Central memory CD8-positive, alpha-beta T cell (primary cell): ENCODE data around the gene P2RX5.

Experiments
- ATAC-seq: fragments of 150-1000 bp; cut with Tn5 transposase; replicated peaks from 2 replicates; pipeline ENCODE4 v1.10.0; 2022; ENCODE audit warnings: mild to moderate bottlenecking, moderate FRiP score, moderate number of reproducible peaks; ENCODE audit not compliant: poor library complexity, severe bottlenecking; ENCODE audit errors: extremely low read depth
- DNase-seq, 2 donors: peaks; one replicate each; pipeline ENCODE4 v3.0.0; 2021; ENCODE audit warnings: low spot score in 2 of 2
- H3K27ac Mint-ChIP-seq: one replicate; pipeline ENCODE4 v1.8.0; 2022; ENCODE audit warnings: low read depth, mild to moderate bottlenecking, moderate library complexity, mixed read lengths
- H3K27me3 Mint-ChIP-seq: one replicate; pipeline ENCODE4 v1.8.0; 2022; ENCODE audit warnings: mixed read lengths
- H3K36me3 Mint-ChIP-seq: one replicate; pipeline ENCODE4 v1.8.0; 2022; ENCODE audit warnings: mild to moderate bottlenecking, moderate library complexity, mixed read lengths; ENCODE audit not compliant: insufficient read depth
- H3K4me1 Mint-ChIP-seq: one replicate; pipeline ENCODE4 v1.8.0; 2022; ENCODE audit warnings: mixed read lengths
- H3K4me3 Mint-ChIP-seq: one replicate; pipeline ENCODE4 v1.8.0; 2022; ENCODE audit warnings: mild to moderate bottlenecking, moderate library complexity, mixed read lengths
- H3K9me3 Mint-ChIP-seq: one replicate; pipeline ENCODE4 v1.8.0; 2022; ENCODE audit warnings: mixed read lengths

The P2RX5 gene

GRCh38 chr17:3639981-3640596, 55.9 kb downstream of the P2RX5 start:
- no peak for ATAC-seq
- DNase-seq, result no peak
- H3K27ac Mint-ChIP-seq, result no peak overlapping the region
- H3K4me1 Mint-ChIP-seq, result peaks cover 2% of the 10 kb centered on the region
- H3K9me3 Mint-ChIP-seq, result no peaks in the 10 kb centered on the region
- no peak overlapping the region for H3K4me3 Mint-ChIP-seq
- H3K27me3 Mint-ChIP-seq, result no peaks in the 10 kb centered on the region
- H3K36me3 Mint-ChIP-seq, result peaks cover 6% of the 10 kb centered on the region

- ATAC-seq (no peak), DNase-seq (no peak)
- H3K36me3 Mint-ChIP-seq, result peaks cover 10% of the 10 kb centered on the region
- peak overlapping the region; percentile 93 for H3K4me3 Mint-ChIP-seq
- H3K27ac Mint-ChIP-seq, result peak overlapping the region; percentile 98
- H3K4me1 Mint-ChIP-seq, result peaks cover 16% of the 10 kb centered on the region
- H3K27me3 Mint-ChIP-seq, result no peaks in the 10 kb centered on the region
- no peaks in the 10 kb centered on the region for H3K9me3 Mint-ChIP-seq
These were observed 59.0 kb downstream of the P2RX5 start for GRCh38 chr17:3636908-3637373.

DNA sequence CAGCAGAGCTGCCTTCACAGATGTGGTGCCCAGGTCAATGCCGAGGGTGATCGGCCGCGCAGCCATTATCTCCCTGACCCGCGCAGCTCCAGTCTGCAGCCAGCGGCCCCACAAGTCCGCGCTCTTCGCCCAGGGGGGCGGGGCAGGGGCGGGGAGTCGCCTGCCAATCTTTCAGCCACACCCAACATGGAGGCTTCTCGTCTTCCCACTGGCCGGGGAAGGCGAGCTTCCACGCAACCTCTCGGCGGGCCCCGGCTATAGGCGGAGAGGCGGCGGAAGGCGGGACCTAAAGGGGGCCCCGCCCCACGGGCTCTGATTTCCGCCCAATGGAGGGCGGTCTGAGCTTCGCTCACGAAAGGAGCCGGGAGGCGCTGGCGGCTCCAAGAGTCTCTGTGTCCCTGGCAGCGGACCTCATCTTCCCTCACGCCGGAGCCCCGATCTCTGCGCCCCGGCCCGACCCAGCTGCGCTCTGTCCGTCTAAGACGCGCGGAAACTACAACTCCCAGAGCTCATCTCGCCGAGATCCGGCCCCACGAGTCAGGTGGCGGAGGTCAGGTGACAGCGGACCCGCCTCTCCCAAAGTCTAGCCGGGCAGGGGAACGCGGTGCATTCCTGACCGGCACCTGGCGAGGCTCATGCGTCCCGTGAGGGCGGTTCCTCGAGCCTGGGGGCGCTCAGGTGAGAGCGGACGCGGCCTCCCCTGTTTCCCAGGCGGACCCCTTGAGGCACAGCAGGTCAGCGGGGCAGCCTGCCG, 59.6 kb downstream of the P2RX5 start, which contains the start of the genes CTNS and SHPK:
Gene CTNS (plus strand): TSS at position 607 of the 754 bp plus-strand sequence. CDS start 3,447 bp downstream, outside the sequence.
Gene SHPK (minus strand): TSS at position 97 of the 754 bp plus-strand sequence. CDS start 31 bp downstream, at position 66.
- DNase-seq (peak; percentile 90 to 92), ATAC-seq (peak; percentile 99)
- H3K27ac Mint-ChIP-seq, result peak within 1 kb of the TSS; percentile 98
- H3K9me3 Mint-ChIP-seq, result no peaks in the 10 kb centered on the region
- H3K4me1 Mint-ChIP-seq, result peaks cover 16% of the 10 kb centered on the region
- no peaks in the 10 kb centered on the region for H3K27me3 Mint-ChIP-seq
- H3K36me3 Mint-ChIP-seq, result peaks cover 12% of the 10 kb centered on the region
- peak within 1 kb of the TSS; percentile 93 for H3K4me3 Mint-ChIP-seq

DNA sequence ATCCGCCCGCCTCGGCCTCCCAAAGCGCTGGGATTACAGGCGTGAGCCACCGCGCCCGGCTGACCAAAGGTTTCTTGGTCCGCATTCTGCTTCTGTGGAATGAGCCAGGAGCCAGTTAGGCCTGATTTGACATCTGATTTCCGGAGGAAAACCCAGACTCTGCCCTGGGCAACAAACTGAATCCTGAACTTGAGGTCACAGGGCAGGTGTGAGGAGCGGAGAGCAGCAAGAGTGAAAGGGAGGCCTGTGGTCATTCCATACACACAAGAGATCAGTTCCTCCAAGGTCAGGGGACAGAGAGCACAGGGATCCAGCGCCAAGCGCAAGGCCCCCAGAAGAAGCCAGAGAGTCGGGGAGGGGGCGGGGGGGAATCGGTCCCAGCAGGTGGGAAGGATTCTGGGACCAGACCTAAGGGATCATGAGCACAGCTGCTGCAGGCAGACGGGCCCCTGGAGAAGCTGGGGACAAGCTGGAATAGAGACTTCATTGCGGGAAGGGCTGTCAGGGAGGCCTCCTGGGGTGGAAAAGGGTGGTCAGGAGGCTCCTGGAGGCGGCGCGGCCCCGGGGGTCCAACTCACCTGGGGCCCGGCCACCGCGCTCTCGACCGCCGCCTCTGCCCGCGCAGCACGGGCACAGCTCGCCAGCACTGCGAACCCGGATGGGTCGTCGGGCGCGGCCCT, 60.3 kb downstream of the P2RX5 start:
- DNase-seq (no peak), ATAC-seq (peak; percentile 21)
- Mint-ChIP-seq H3K36me3 (peaks cover 10% of the 10 kb centered on the region), H3K9me3 (no peaks in the 10 kb centered on the region), H3K4me3 (peak overlapping the region; percentile 93), H3K27ac (peak overlapping the region; percentile 98), H3K27me3 (no peaks in the 10 kb centered on the region), H3K4me1 (peaks cover 16% of the 10 kb centered on the region)

DNA sequence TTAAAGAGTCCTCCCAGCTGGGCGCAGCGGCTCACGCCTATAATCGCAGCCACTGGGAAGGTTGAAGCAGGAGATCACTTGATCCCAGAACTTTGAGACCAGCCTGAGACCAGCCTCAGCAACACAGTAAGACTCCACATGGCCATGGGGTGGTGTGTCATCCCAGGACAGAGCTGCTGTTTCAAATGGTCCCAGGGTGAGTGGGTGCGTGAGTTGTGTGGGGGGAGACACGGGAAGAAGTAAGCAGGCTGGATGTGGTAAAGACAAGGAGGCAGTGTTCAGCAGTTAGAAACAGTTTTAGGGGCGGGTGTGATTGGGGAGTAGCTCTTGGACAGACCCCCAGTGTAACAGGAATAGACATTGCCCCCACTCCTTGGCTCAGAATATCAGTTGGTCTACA, 63.7 kb downstream of the P2RX5 start:
- peaks cover 16% of the 10 kb centered on the region for H3K4me1 Mint-ChIP-seq

DNA sequence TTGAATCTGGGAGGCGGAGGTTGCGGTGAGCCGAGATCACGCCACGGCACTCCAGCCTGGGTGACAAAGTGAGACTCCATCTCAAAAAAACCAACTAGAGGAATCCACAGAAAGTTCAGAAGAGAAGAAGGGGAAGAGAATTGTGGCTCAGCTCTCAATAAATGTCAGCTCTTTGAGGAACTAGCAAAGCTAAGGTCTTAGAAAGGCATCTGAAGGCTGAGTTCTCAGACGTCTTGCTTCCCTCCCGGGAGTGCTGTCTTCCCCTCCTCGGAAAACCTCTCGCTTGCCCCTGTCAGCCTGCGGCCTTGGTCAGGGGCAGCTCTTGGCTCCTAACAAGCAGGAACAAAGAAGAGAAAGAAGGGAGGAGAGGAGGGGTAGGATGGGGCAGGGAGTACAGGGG, 65.2 kb downstream of the P2RX5 start:
- DNase-seq, result no peak
- peaks cover 16% of the 10 kb centered on the region for H3K4me1 Mint-ChIP-seq
- ATAC-seq, result no peak
- H3K4me3 Mint-ChIP-seq, result no peak overlapping the region
- H3K36me3 Mint-ChIP-seq, result peaks cover 25% of the 10 kb centered on the region
- H3K9me3 Mint-ChIP-seq, result no peaks in the 10 kb centered on the region
- peak overlapping the region; percentile 10 for H3K27ac Mint-ChIP-seq
- no peaks in the 10 kb centered on the region for H3K27me3 Mint-ChIP-seq

More for the DNA sequence above, 63.7 kb downstream of the P2RX5 start:
- Mint-ChIP-seq H3K36me3 (peaks cover 22% of the 10 kb centered on the region), H3K27me3 (no peaks in the 10 kb centered on the region), H3K27ac (no peak overlapping the region), H3K4me3 (no peak overlapping the region), H3K9me3 (no peaks in the 10 kb centered on the region)
- no peak for DNase-seq
- ATAC-seq, result no peak

GRCh38 chr17:3627769-3628167, 68.2 kb downstream of the P2RX5 start:
- H3K4me3 Mint-ChIP-seq, result no peak overlapping the region
- H3K27me3 Mint-ChIP-seq, result no peaks in the 10 kb centered on the region
- ATAC-seq (no peak), DNase-seq (no peak)
- no peaks in the 10 kb centered on the region for H3K9me3 Mint-ChIP-seq
- H3K36me3 Mint-ChIP-seq, result peaks cover 27% of the 10 kb centered on the region
- H3K4me1 Mint-ChIP-seq, result peaks cover 6% of the 10 kb centered on the region
- no peak overlapping the region for H3K27ac Mint-ChIP-seq

- no peak for DNase-seq
- Mint-ChIP-seq H3K27me3 (no peaks in the 10 kb centered on the region), H3K27ac (no peak overlapping the region), H3K4me3 (no peak overlapping the region), H3K36me3 (peaks cover 27% of the 10 kb centered on the region), H3K4me1 (peaks cover 1% of the 10 kb centered on the region), H3K9me3 (no peaks in the 10 kb centered on the region)
- no peak for ATAC-seq
These were observed 68.9 kb downstream of the P2RX5 start for GRCh38 chr17:3626831-3627768.
